Tibial nerve (tissue), 4 donors: Measurements from ENCODE around the gene NYNRIN.

Source experiments
- EP300 ChIP-seq, 2 donors: sonication (generic); formaldehyde crosslinking; IDR thresholded peaks; one replicate each; pipeline ENCODE4 v1.6.1; 2017; ENCODE audit warnings: antibody characterized with exemption in 2 of 2, mild to moderate bottlenecking in 1 of 2
- POLR2A ChIP-seq, 2 donors: fragments of 450-650 bp; IDR thresholded peaks; one replicate each; pipeline ENCODE4 v1.6.1; 2017; ENCODE audit warnings: antibody characterized with exemption in 2 of 2, mild to moderate bottlenecking in 2 of 2, moderate library complexity in 2 of 2
- TF ChIP-seq, protein P1 (sequence below), 5 experiments: fragments of 200-600 bp in 3 of 5; fragments of 450-650 bp in 2 of 5; sonication (generic) in 3 of 5; IDR thresholded peaks; one replicate each; pipeline ENCODE4 v1.5.1; 2016 to 2019; ENCODE audit warnings: antibody characterized with exemption in 5 of 5, mild to moderate bottlenecking in 3 of 5, moderate library complexity in 2 of 5

- TF ChIP-seq, protein P1, sequence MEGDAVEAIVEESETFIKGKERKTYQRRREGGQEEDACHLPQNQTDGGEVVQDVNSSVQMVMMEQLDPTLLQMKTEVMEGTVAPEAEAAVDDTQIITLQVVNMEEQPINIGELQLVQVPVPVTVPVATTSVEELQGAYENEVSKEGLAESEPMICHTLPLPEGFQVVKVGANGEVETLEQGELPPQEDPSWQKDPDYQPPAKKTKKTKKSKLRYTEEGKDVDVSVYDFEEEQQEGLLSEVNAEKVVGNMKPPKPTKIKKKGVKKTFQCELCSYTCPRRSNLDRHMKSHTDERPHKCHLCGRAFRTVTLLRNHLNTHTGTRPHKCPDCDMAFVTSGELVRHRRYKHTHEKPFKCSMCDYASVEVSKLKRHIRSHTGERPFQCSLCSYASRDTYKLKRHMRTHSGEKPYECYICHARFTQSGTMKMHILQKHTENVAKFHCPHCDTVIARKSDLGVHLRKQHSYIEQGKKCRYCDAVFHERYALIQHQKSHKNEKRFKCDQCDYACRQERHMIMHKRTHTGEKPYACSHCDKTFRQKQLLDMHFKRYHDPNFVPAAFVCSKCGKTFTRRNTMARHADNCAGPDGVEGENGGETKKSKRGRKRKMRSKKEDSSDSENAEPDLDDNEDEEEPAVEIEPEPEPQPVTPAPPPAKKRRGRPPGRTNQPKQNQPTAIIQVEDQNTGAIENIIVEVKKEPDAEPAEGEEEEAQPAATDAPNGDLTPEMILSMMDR (IDR thresholded peaks at IDR 0.05): no peak
- TF ChIP-seq POLR2A (IDR thresholded peaks at IDR 0.05) (no peak), EP300 (IDR thresholded peaks at IDR 0.05) (no peak)
These were observed 42.0 kb downstream of the NYNRIN start for GRCh38 chr14:24440606-24441399.
